ENCODE measurements around the gene PCSK6. TPM values are rescaled to one million over a fixed set of nuclear protein-coding genes. Genes with fewer than 3 reads are reported as not detected.

The PCSK6 gene
- total RNA-seq, 3 donors from 2014 or later = 7.2 to 19.7 (median 18.0) TPM

DNA sequence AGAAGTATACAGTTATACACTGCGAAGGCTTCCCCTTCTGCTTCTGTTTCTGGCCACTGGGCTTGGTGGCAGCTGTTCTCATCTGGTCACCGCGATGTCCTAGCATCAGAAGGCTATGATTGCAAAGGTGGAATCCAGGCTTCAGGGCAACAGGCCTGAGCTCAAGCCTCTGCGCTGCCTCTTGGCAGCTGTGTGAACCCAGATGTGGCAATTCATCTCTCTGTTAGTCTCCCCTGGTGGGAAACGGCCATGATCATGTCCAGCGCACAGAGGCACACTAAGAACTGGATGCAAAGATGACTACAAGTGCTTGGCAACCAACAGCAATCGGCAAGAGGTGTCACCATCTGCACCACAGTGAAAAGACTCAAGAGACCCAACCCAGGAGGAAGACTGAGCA, 78.9 kb downstream of the PCSK6 start:
- H3K4me1 ChIP-seq = no peaks in the 10 kb centered on the region
- no peaks in the 10 kb centered on the region for H3K9me3 ChIP-seq
- H3K27me3 ChIP-seq = no peaks in the 10 kb centered on the region
- H3K4me3 ChIP-seq = no peak overlapping the region
- H3K27ac ChIP-seq = no peak overlapping the region
- DNase-seq (ENCODE audit: low spot score in 2 of 2) = no peak
- TF ChIP-seq, protein P1, sequence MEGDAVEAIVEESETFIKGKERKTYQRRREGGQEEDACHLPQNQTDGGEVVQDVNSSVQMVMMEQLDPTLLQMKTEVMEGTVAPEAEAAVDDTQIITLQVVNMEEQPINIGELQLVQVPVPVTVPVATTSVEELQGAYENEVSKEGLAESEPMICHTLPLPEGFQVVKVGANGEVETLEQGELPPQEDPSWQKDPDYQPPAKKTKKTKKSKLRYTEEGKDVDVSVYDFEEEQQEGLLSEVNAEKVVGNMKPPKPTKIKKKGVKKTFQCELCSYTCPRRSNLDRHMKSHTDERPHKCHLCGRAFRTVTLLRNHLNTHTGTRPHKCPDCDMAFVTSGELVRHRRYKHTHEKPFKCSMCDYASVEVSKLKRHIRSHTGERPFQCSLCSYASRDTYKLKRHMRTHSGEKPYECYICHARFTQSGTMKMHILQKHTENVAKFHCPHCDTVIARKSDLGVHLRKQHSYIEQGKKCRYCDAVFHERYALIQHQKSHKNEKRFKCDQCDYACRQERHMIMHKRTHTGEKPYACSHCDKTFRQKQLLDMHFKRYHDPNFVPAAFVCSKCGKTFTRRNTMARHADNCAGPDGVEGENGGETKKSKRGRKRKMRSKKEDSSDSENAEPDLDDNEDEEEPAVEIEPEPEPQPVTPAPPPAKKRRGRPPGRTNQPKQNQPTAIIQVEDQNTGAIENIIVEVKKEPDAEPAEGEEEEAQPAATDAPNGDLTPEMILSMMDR (IDR thresholded peaks at IDR 0.05) = no peak
- TF ChIP-seq POLR2AphosphoS5 (IDR thresholded peaks at IDR 0.05) (no peak), POLR2A (IDR thresholded peaks at IDR 0.05) (no peak)
- no peaks in the 10 kb centered on the region for H3K36me3 ChIP-seq
- intact Hi-C loops (cut with DNase I; ENCODE audit: low total_unique reads) = no loop called here

DNA sequence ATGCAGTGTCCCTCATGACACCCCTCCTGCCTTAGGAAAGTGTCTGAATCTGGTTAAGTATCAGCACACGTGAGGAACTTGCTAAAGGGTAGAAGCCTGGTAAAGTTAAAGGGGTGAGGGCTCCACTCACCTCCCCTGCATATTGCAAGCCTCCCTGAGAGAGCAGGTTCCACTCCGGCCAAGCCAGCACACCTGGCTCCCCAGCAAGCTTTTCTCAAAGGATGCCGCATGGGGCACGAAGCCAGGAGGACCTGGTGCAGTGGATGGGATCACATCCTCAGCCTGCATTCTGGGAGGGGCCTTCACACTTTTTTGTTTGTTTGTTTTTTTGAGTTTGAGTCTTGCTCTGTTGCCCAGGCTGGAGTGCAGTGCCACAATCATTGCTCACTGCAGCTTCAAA, 79.9 kb downstream of the PCSK6 start:
- Histone ChIP-seq H3K9me3 (no peaks in the 10 kb centered on the region), H3K27me3 (no peaks in the 10 kb centered on the region), H3K4me3 (no peak overlapping the region), H3K36me3 (no peaks in the 10 kb centered on the region), H3K4me1 (no peaks in the 10 kb centered on the region), H3K27ac (no peak overlapping the region)
- TF ChIP-seq POLR2A (IDR thresholded peaks at IDR 0.05) (no peak), POLR2AphosphoS5 (IDR thresholded peaks at IDR 0.05) (no peak)
- TF ChIP-seq, protein P1 (IDR thresholded peaks at IDR 0.05) = no peak
- no peak for DNase-seq (ENCODE audit: low spot score in 2 of 2)
- intact Hi-C loops (cut with DNase I; ENCODE audit: low total_unique reads) = no loop called here

DNA sequence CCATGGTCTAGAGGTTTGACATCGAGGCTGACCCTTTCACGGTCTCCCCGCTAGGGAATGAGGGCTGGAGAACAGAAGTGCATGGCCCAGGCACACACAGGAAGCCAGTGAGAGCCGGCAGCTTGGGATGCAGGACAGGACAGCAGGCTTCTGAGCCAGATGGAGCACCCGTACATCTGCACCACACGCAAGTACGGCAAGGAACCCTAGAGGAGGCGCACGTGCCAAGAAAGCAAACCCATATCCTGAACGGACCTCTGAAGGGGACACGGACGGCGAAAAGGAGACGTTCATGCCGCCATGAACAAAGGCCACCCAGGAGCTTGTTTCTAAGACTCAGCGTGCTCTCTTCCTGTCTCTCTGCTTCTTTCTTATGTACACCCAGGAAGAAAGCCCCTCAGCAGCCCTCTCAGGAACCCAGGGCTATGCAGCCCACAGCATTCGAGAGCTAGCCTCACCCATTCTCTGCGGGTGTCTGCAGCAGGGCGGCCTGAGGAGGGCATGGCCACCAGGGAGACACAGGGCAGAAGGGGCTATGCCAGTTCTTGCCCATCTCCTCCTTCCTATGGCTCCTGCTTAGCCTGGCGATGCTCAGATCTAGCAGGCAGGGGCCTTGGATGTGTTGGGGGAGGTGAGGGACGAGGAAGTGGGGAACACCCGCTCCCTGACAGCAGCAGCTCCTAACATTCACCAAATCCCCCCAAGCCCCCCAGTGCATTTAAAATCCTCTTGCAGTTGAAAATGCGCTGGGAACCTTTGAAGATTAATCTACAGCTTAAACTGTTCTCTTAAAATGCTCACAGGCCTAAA, 81.3 kb downstream of the PCSK6 start:
- intact Hi-C loops (cut with DNase I; ENCODE audit: low total_unique reads) = no loop called here
- TF ChIP-seq, protein P1 (IDR thresholded peaks at IDR 0.05) = no peak
- TF ChIP-seq POLR2AphosphoS5 (IDR thresholded peaks at IDR 0.05) (no peak), POLR2A (IDR thresholded peaks at IDR 0.05) (no peak)
- Histone ChIP-seq H3K36me3 (no peaks in the 10 kb centered on the region), H3K27me3 (no peaks in the 10 kb centered on the region), H3K27ac (no peak overlapping the region), H3K9me3 (no peaks in the 10 kb centered on the region), H3K4me3 (no peak overlapping the region), H3K4me1 (no peaks in the 10 kb centered on the region)
- DNase-seq (ENCODE audit: low spot score in 2 of 2) = no peak

DNA sequence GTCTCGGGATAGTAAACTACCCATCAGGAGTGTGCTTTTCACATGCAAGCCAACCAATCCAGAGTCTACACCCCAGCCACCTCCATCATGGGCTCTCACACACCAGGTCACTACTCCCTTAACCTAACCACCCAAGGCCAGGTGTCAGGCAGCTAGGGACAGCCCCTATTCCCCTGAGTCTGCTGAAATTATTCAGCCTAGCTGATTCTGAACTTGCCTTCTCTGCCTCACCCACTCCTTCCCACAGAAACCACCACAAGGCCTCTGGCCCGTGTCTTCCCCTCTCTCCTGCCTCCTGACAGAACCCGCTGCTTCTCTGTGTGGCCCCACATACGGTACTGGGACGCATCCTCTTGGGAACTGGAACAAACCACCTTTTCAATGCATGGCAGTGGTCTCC, 82.1 kb downstream of the PCSK6 start:
- no peak for DNase-seq (ENCODE audit: low spot score in 2 of 2)
- no peaks in the 10 kb centered on the region for H3K9me3 ChIP-seq
- intact Hi-C loops (cut with DNase I; ENCODE audit: low total_unique reads) = no loop called here
- TF ChIP-seq, protein P1 (IDR thresholded peaks at IDR 0.05) = no peak
- TF ChIP-seq POLR2A (IDR thresholded peaks at IDR 0.05) (no peak), POLR2AphosphoS5 (IDR thresholded peaks at IDR 0.05) (no peak)
- H3K27ac ChIP-seq = no peak overlapping the region
- H3K4me1 ChIP-seq = no peaks in the 10 kb centered on the region
- H3K4me3 ChIP-seq = no peak overlapping the region
- H3K27me3 ChIP-seq = no peaks in the 10 kb centered on the region
- no peaks in the 10 kb centered on the region for H3K36me3 ChIP-seq

DNA sequence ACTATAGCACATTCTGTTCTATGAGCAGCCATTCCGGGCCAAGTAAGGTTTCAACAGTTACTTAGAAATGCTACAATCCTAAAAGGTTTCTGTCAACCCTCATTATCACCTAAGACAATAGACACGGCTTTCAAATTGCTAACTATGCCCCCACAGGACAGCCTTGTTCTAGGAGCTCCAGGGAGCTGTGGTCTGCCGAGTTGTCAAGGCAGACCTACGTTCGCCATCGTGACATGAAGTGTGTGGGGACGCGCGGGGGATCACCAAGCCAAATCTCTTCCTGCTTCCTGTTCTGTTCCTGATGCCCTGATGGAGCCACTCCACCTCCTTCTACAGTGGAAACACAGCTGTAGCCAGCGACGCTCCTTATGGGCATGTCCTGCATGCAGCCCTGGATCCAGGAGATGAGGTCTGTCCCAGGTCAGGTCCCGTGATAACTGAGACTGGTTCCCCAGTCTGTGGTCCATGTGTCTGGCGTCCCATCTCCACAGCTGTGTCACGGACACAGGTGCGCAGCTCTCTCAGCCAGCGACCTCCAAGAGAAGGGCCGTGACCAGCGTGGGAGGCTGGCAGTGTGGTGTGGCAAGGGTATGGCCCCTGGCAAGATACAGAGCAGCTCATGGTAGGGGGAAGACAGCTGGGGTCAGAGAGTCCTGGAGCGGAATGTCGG, 82.8 kb downstream of the PCSK6 start:
- Histone ChIP-seq H3K36me3 (no peaks in the 10 kb centered on the region), H3K4me1 (no peaks in the 10 kb centered on the region), H3K9me3 (no peaks in the 10 kb centered on the region), H3K27me3 (no peaks in the 10 kb centered on the region), H3K27ac (no peak overlapping the region), H3K4me3 (no peak overlapping the region)
- DNase-seq (ENCODE audit: low spot score in 2 of 2) = no peak
- intact Hi-C loops (cut with DNase I; ENCODE audit: low total_unique reads) = no loop called here
- TF ChIP-seq POLR2AphosphoS5 (IDR thresholded peaks at IDR 0.05) (no peak), POLR2A (IDR thresholded peaks at IDR 0.05) (no peak)
- TF ChIP-seq, protein P1 (IDR thresholded peaks at IDR 0.05) = no peak
